Endodermal cell (in vitro differentiated cells): ENCODE data around the gene CTNNA2. TPM values are rescaled to one million over a fixed set of nuclear protein-coding genes. Genes with fewer than 3 reads are reported as not detected.

Experiments used
- DNase-seq: peaks from one replicate; pipeline ENCODE4 v3.0.0-alpha.2; 2017
- H3K27ac ChIP-seq: 2 replicates; pipeline ENCODE4 v1.5.1; 2013; ENCODE audit warnings: mild to moderate bottlenecking, low read depth, low read length, moderate library complexity
- H3K27me3 ChIP-seq: 2 replicates; pipeline ENCODE4 v1.6.1; 2013; ENCODE audit warnings: mild to moderate bottlenecking, low read length, moderate library complexity; ENCODE audit not compliant: insufficient read depth, control insufficient read depth, poor library complexity, severe bottlenecking
- H3K36me3 ChIP-seq: 2 replicates; pipeline ENCODE4 v1.7.0; 2013; ENCODE audit warnings: mild to moderate bottlenecking, low read length, moderate library complexity; ENCODE audit not compliant: control insufficient read depth, insufficient read depth
- H3K4me1 ChIP-seq: one replicate; pipeline ENCODE4 v1.7.0; 2013; ENCODE audit warnings: low read length; ENCODE audit not compliant: control insufficient read depth, insufficient read depth
- H3K4me3 ChIP-seq: 2 replicates; pipeline ENCODE4 v1.5.1; 2013; ENCODE audit warnings: mild to moderate bottlenecking, low read length, moderate library complexity
- H3K9ac ChIP-seq: 2 replicates; pipeline ENCODE4 v1.6.1; 2013; ENCODE audit warnings: mild to moderate bottlenecking, low read length, moderate library complexity; ENCODE audit not compliant: poor library complexity, severe bottlenecking; ENCODE audit errors: extremely low read depth
- H3K9me3 ChIP-seq: 2 replicates; pipeline ENCODE4 v1.6.1; 2013; ENCODE audit warnings: mild to moderate bottlenecking, low read length, moderate library complexity; ENCODE audit not compliant: control insufficient read depth
- H3K27ac Mint-ChIP-seq: 2 replicates; pipeline ENCODE4 v1.8.0; 2020; ENCODE audit warnings: mixed read lengths
- H3K27me3 Mint-ChIP-seq: 2 replicates; pipeline ENCODE4 v1.8.0; 2021; ENCODE audit warnings: mild to moderate bottlenecking, mixed read lengths; ENCODE audit not compliant: insufficient read depth
- H3K36me3 Mint-ChIP-seq: 2 replicates; pipeline ENCODE4 v1.8.0; 2020; ENCODE audit warnings: low read depth, mixed read lengths
- H3K4me1 Mint-ChIP-seq: 2 replicates; pipeline ENCODE4 v1.8.0; 2020; ENCODE audit warnings: mixed read lengths
- H3K4me3 Mint-ChIP-seq: 2 replicates; pipeline ENCODE4 v1.8.0; 2020; ENCODE audit warnings: mild to moderate bottlenecking, moderate library complexity, mixed read lengths
- H3K9me3 Mint-ChIP-seq: 2 replicates; pipeline ENCODE4 v1.8.0; 2020; ENCODE audit warnings: mild to moderate bottlenecking, mixed read lengths
- WGBS, 2 experiments: methylation state at CpG; one replicate each; pipeline versions ENCODE4 v1.1.5 to v1.1.7; 2013; ENCODE audit warnings: missing lambda C conversion rate in 2 of 2, mixed read lengths in 1 of 2; ENCODE audit not compliant: insufficient coverage in 1 of 2, insufficient read length in 1 of 2; 5-methylcytosine and 5-hydroxymethylcytosine counted together
- total RNA-seq, 2 donors: library from RNA; stranded (reverse); fragmentation: NEBNext Ultra II Directional in 1 of 2; extraction: Animal tissue kit (Norgen Biotek cat#: 25700) in 1 of 2; gene quantifications; 2 replicates in 1 of 2; 3 replicates in 1 of 2; pipeline ENCODE4 v1.2.1, GENCODE V29; 2021
- TF ChIP-seq, protein P1 (sequence below): fragments of 200-600 bp; sonication (generic); conservative IDR thresholded peaks from 2 replicates; pipeline ENCODE4 v1.5.0; 2021; ENCODE audit warnings: antibody characterized with exemption, mild to moderate bottlenecking

CTNNA2 gene
- total RNA-seq, 2 donors from 2014 or later: 7.7 to 9.8 TPM

DNA sequence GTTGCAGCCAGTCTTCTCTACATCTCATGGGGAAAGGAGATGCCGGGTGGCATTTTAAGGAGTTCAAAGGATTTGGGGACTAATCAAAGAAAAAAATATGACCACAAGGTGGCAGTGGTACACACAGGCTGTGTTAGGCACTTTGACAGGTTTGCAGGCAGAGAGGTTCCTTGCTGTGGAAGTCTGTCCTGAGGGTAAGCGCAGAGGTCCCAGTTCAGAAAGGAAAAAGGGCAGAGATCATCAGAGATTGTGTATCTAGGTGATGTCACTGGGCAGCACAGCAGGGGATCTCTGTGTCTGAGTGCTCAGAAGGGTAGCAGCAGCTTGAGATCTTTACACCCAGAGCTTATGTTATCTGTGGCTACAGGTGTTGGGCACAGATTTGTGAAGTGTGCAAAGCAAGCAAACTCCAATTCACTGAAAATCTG is 560.3 kb downstream of the CTNNA2 start:
- H3K4me3 Mint-ChIP-seq: no peak overlapping the region
- TF ChIP-seq, protein P1, sequence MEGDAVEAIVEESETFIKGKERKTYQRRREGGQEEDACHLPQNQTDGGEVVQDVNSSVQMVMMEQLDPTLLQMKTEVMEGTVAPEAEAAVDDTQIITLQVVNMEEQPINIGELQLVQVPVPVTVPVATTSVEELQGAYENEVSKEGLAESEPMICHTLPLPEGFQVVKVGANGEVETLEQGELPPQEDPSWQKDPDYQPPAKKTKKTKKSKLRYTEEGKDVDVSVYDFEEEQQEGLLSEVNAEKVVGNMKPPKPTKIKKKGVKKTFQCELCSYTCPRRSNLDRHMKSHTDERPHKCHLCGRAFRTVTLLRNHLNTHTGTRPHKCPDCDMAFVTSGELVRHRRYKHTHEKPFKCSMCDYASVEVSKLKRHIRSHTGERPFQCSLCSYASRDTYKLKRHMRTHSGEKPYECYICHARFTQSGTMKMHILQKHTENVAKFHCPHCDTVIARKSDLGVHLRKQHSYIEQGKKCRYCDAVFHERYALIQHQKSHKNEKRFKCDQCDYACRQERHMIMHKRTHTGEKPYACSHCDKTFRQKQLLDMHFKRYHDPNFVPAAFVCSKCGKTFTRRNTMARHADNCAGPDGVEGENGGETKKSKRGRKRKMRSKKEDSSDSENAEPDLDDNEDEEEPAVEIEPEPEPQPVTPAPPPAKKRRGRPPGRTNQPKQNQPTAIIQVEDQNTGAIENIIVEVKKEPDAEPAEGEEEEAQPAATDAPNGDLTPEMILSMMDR: peak; percentile 88
- no peak overlapping the region for H3K4me3 ChIP-seq
- no peaks in the 10 kb centered on the region for H3K36me3 ChIP-seq
- H3K4me1 Mint-ChIP-seq: peaks cover 23% of the 10 kb centered on the region
- no peak overlapping the region for H3K27ac Mint-ChIP-seq
- H3K27ac ChIP-seq: no peak overlapping the region
- H3K9me3 ChIP-seq: no peaks in the 10 kb centered on the region
- peak; percentile 78 for DNase-seq
- no peaks in the 10 kb centered on the region for H3K9me3 Mint-ChIP-seq
- no peaks in the 10 kb centered on the region for H3K36me3 Mint-ChIP-seq
- H3K27me3 Mint-ChIP-seq: no peaks in the 10 kb centered on the region
- peaks cover 3% of the 10 kb centered on the region for H3K4me1 ChIP-seq
- H3K9ac ChIP-seq: no peak overlapping the region
- WGBS, 2 experiments: 50 to 62% methylated on average over 2 of the region's 2 CpGs
- H3K27me3 ChIP-seq: no peaks in the 10 kb centered on the region

DNA sequence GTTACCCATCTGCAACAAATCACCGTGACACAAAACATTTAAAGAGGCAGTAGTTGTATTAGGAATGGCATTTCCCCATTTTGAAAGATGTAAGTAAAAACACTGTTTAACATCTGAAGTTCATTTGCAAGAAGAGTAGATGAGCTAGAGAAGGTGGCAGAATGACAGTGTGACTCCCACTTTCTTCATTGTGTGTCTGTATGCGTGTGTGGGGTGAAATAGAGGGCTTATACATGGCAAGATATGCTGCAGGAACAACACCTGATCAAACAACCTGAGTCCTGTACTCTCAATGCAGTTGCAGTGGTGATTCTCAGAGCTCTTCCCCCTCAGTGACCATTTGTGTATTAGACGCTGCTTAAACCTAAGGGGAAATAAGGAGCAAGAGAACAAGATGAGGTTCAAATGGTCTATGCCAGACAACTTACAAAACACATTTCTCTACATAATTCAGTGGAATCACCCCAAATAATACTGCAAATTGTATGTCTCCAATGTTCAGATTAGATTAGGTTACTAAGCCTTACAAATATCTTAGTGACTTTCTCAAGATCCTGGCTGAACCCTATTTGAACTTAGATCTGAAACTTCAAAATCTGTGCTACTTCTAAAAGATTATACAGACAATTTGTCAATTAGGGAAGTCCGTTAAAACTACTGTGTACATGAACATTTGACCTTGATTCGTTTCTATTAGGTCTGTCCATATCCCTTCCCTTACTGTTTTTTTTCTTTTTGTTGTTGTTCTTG is 561.6 kb downstream of the CTNNA2 start:
- 91 to 100% methylated on average over 3 to 5 of the region's 5 CpGs for WGBS, 2 experiments
- peaks cover 3% of the 10 kb centered on the region for H3K9me3 Mint-ChIP-seq
- H3K27ac Mint-ChIP-seq: peak overlapping the region; percentile 36
- H3K4me1 Mint-ChIP-seq: peaks cover 23% of the 10 kb centered on the region
- H3K9ac ChIP-seq: no peak overlapping the region
- H3K27me3 ChIP-seq: no peaks in the 10 kb centered on the region
- no peak overlapping the region for H3K4me3 Mint-ChIP-seq
- no peak for DNase-seq
- H3K36me3 Mint-ChIP-seq: no peaks in the 10 kb centered on the region
- no peak overlapping the region for H3K4me3 ChIP-seq
- no peaks in the 10 kb centered on the region for H3K36me3 ChIP-seq
- no peaks in the 10 kb centered on the region for H3K27me3 Mint-ChIP-seq
- TF ChIP-seq, protein P1: no peak
- H3K4me1 ChIP-seq: peaks cover 3% of the 10 kb centered on the region
- H3K27ac ChIP-seq: no peak overlapping the region
- H3K9me3 ChIP-seq: no peaks in the 10 kb centered on the region

DNA sequence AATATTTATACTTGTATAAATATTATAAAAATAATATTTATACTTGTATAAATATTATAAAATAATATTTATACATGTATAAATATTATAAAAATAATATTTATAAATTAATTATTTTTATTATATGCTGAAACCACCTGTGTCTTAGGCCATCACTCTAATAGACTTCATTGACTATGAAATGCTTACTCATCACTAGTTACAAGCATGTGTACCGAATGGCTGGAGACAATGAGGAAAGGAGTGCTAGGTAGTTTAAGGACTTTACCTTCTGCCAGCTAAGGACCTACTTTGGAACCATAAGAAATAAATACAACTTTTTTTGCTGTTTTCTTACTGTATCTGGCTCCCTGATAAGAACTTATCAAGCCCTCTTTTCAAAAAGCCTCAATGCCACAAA is 562.9 kb downstream of the CTNNA2 start:
- Mint-ChIP-seq H3K4me3 (no peak overlapping the region), H3K27ac (no peak overlapping the region), H3K4me1 (peaks cover 23% of the 10 kb centered on the region), H3K9me3 (peaks cover 6% of the 10 kb centered on the region), H3K36me3 (no peaks in the 10 kb centered on the region), H3K27me3 (no peaks in the 10 kb centered on the region)
- DNase-seq: no peak
- Histone ChIP-seq H3K27ac (no peak overlapping the region), H3K9me3 (peaks cover 5% of the 10 kb centered on the region), H3K36me3 (no peaks in the 10 kb centered on the region), H3K27me3 (no peaks in the 10 kb centered on the region), H3K4me3 (no peak overlapping the region), H3K4me1 (peaks cover 3% of the 10 kb centered on the region), H3K9ac (no peak overlapping the region)
- WGBS, 2 experiments: 93% methylated on average over 1 of the region's 1 CpG; no CpG with 5 or more reads in 1 of the 2 experiments
- TF ChIP-seq, protein P1: no peak
